Activated effector memory CD4-positive, alpha-beta T cell treated with anti-CD3 and anti-CD28 coated beads, Interleukin-2, amount 50 U/mL, for 16 hours (primary cell): ENCODE data around the gene MAP1LC3B.

Source experiments
- DNase-seq: peaks from one replicate; pipeline ENCODE4 v3.0.0-alpha.2; 2020

MAP1LC3B gene

GRCh38 chr16:87391950-87392820 lies at the start of gene MAP1LC3B:
Gene MAP1LC3B (plus strand): TSS chr16:87392336. CDS start chr16:87392428, 92 bp downstream.
- peak; percentile 99 for DNase-seq

DNA sequence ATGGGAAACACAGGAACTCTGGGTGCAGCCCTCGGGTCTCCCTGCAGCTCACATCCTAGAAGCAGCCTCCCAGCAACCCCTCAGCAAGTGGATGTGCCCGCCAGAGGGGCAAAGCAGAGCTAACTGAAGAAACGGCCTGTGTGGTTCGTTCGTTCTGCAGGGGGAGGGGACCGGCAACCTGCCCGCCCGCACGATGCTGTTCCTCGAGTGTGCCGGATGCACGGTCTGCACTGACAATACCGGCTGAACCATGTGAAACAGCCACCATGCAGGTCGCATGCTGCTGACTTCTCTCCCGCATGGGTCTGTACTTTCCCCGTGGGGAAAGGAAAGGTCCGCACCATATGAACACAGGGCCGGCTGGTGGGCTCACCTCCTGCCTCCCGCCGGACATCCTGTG lies 49.6 kb upstream of the MAP1LC3B start:
- DNase-seq = no peak

DNA sequence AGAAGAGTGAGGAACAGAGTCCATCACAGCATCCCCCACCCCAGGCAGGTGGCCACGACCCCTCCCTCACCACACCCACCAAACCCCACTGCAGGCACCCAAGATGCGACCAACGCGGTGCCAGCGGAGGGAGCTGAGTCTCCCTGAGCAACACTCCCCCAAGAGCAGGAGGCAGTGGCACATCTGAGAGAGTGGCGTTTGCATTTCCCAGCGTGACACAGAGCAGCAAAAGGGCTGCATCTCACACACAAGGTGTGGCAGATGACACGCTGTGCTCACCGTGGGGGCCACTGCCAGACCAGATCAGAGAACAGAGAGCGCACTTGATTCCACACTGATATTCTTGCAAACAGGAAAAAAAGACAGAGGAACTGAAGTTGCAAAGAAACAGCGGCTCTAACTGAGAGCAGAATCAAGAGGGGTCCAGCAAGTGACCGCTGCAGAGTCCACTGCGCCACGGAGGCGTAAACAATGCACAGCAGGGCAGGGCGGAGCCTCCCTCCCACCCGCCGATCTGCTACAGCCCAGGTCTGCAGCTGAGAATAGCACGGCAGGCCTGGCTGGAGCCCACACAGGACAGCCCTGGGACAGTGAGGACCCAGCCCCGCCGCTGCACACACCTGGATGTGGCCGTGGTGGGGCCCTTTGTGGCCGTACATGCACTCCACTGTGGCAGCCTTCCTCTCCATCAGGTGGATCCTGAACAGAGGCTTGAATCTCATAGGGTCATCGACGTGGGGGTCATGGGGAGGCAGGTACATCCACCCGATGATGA lies 49.0 kb upstream of the MAP1LC3B start:
- DNase-seq = no peak

GRCh38 chr16:87343753-87344050 lies 48.4 kb upstream of the MAP1LC3B start:
- no peak for DNase-seq

DNA sequence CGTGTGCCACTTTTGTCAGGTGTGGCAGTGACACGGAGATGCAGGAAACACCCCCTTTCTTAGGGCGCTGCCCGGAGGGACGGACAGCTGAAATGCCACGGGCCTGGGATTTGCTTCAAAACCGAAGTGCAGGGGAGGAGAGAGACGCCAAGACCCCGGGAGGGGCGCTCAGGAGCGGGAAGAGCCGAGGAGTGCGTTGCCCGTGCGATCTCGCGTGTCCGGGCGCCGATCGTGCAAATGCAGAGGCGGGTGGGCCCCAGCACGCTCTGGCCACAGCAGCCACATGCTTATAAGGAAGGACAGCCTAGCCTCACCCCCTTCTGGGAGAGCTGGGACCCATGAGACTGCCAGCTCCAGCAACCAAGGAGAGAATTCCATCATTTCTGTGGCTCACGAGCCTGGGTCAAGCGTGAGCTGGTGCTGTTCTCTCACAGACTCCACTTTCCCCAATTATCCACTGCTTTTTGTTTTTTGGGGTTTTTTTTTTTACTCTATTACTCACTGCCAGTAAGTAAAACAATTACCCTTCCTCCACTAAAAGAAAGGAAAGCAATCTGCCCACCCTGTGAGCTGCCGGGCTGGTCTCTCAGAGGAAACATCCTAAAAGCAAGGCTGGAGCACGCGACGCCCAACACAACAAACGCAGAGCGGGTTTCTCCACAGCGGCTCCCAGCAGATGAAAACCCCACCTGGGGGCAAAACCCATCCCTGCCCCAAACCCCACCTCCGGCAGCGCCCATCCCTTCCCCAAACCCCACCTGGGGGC lies 47.8 kb upstream of the MAP1LC3B start:
- DNase-seq = no peak

DNA sequence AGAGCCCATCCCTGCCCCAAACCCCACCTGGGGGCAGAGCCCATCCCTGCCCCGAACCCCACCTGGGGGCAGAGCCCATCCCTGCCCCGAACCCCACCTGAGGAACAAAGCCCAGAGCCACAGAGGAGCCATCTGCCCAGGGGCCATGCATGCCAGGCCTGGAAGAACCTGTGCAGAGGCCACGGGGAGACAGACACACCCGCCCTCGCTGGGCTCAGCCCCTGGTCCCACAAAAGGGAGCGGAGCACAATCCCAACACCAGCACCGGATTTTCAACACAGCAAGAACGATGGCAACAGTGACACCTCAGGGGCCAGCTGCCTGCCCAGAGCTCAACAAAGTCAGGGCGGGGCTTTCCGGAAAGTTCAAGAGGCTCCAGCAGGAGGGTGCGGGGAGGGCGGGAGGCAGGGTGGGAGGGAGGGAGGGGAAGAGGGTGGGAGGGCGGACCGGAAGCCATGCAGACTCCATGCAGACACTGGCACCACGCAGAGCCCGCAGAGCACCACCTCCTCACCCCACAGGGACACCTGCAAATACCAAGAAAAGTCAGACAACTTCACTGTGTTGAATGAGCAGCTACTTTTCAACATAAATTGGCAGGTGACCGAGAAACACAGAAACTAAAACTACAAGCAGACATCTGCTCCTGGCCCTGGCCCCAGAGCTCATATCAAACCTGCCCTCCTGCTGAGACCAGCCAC lies 47.1 kb upstream of the MAP1LC3B start:
- peak; percentile 80 for DNase-seq

- DNase-seq = no peak
Observed at GRCh38 chr16:87345726-87346424, 46.3 kb upstream of the MAP1LC3B start.

DNA sequence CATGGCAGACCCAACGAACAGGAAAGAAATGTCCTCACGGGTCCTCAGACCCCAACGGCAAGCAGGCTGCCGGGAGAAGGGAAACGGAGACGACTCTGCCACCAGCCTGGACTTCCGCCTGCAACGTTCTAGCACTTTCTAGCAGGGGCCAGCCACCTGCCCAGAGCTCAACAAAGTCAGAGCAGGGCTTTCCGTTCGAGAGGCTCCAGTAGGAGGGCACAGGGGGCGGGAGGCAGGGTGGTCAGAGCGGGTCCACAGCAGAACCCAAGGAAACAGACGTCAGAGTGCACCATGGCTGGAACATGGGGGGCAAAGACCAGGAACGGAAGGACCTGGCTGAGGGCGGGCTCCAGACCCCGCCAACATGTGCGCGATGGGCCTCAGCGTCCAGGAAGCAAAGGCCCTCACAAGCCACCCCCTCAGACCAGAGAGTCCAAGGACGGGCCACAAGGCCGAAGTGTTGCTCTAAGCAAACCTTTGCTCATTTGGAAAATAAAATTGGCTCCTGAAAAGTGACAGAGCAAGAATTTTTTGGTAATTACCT lies 45.5 kb upstream of the MAP1LC3B start:
- DNase-seq = no peak

DNA sequence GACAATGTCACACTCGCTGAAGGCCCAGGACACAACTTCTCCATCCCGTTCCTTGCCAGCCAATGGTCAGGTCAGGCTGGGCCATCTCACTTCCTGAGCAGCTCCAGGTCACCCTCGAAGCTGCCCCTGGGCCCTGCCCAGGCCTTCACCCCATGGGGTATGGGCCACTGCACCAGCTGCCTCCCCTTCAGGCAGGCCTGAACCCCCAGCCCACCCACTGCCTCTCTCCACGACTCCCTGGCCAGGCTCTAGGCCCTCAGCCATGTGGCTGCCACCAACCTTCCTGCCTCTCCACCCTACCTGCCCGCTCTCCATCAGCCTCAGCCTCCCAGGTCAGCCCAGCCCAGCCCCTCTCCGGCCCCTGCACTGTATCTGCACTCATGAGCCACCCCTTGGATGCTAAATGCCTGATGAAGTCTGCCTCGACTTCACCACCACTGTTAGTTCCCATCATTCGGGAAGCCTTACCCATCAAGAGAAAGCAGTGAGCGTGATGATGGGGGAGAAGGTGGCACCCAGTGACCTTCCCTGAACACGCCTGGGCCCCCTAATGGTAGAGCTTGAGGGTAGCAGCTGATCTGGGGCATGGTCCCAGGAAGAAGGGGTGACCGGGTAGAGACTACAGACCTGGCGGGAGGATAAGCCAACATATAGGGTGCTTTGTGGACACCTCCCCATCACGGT lies 44.1 kb upstream of the MAP1LC3B start:
- no peak for DNase-seq

DNA sequence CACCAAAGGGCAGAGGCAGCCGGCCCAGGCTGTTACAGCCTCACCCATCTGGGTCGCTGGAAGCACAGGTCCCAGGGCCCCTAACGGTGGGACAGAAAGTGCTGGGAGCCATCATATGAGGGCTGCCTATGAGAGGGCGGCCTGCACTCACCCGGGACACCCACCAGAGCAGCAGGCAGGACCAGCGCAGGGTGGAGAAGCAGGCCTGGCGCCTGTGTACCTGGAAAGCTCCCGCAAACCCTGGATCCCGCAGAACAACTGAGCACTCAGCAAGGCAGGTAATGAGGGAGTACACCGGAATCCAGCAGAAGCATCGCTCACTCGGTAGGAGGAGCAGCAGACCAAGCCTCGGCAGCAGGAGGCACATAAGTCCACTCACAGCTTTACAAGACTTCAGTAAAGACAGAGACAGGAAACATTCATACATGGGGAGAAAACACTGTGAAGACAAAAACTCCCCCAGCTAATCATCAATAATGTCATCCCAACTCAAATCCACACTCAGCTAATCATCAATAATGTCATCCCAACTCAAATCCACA lies 43.4 kb upstream of the MAP1LC3B start:
- no peak for DNase-seq

- no peak for DNase-seq
Observed at GRCh38 chr16:87350031-87350430, 42.1 kb upstream of the MAP1LC3B start.

DNA sequence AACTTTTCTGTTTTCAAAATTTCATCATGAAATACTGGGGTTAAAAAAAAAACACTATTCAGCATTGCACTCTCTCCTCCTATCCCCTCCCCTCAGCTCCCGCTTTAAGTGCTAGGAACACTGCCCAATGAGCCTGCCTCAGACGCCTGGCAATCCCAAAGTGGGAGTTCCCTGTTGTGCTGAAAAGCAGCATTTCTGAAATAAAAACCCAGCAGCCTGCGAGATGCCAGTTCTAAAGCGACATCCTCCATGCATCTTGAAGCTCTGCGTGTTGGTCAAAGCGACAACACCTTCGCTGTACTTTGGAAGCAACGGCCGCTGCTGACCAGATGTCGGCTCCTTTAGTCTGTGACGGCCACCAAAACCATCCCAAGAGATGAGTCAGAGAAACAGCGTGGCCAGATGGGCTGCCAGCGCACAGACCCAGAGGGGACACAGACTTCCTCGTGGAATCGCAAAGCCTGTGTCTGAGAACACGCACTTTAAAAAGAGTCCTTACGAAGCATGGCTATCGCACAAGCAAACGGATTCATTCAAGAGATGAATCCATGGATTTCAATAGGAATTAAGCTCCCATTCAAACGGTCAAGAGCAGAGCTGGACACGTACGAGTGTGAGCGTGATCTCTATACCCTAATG lies 41.3 kb upstream of the MAP1LC3B start:
- DNase-seq = no peak

GRCh38 chr16:87351320-87351698 lies 40.8 kb upstream of the MAP1LC3B start:
- DNase-seq = no peak

DNA sequence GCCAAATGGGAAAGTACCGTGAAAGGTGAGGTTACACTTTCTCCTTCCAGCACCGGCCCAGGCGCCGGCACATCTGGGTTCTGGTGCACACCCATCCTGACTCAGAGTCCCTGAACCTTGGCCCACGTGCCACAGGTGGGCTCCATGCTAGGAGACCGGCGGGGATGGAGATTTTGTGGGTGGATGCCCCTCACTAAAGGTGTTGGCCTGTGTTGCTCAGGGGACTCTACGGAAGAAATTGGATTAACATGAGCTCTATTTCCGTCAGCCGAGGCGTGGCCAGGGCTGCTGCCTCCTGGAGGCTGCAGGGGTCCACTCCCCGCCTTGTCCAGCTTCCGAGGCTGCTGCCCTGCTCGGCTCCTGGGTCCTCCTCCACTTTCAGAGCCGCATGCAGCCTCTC lies 39.3 kb upstream of the MAP1LC3B start:
- DNase-seq = no peak

- DNase-seq = no peak
Observed at GRCh38 chr16:87353613-87354012, 38.5 kb upstream of the MAP1LC3B start.

DNA sequence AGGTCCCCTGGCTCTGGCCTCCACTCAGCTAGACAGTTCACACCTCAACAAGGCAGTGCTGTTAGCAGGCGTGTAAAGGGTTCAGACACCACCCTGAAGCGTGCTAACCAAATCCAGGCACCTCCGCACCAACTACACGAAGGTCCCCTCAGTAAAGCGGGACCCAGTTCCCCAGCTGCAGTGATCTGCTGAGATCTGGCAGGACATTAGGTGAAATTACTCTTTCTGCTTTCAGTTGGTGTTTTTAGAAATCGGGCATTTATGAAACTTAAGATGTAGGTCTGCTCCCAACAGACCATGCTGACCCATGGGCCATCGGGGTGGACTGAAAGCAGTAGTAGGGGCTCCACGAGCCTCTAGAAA lies 35.7 kb upstream of the MAP1LC3B start:
- no peak for DNase-seq

DNA sequence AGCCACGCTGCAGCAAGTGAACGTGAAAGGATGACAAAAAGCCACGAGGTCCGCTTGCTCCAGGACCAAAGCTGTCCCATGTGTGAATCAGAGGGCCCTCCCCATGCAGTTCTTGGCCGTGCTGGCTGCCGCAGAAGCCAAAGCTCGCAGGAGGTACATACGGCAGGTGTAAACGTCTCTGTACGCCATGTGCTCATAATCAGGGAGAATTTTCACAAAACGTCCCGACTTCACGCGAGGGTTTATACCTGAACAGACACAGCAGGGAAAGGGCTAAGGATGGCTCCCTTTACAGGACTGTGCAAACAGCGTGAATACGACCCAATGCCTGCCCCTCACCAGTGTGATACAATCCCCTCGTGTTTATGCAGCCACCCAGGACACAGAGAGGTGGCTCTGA lies 33.9 kb upstream of the MAP1LC3B start:
- no peak for DNase-seq

DNA sequence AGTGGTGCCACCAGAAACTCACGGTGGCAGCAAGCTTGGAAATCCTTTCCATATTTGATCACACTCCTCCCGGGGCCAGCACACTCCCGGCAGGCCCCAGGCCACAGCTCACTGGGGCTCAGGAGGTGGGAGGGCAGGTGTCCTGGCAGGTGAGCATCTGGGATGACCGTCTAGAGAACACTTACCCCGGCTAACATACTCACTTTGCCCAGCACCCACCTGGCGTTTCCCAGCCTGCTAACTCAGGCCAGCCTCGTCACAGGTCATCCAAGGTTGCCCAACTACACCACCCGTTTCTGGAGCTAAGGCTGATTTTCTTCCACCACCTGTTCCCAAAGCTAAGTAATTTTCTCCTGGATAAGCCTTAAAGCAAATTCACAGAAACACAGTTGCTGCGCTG lies 33.4 kb upstream of the MAP1LC3B start:
- DNase-seq = no peak

DNA sequence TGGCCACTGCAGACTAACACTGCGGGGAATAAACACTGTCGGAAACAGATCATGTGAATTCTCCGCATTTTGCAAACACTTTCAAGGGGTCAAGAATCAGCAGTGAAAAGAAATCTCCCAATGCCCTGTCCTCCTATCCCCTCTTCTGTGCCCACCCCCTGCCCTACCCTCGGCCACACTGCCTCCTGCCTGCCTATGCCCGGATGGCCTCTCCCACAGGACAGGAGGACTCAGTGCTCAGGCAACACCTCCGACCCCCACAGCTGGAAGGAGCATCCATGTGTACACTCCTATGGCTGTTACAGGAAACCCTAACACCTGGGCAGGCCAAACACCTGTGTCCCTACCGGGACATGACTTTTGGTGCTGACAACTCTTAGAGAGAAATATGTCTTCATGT lies 33.0 kb upstream of the MAP1LC3B start:
- no peak for DNase-seq

DNA sequence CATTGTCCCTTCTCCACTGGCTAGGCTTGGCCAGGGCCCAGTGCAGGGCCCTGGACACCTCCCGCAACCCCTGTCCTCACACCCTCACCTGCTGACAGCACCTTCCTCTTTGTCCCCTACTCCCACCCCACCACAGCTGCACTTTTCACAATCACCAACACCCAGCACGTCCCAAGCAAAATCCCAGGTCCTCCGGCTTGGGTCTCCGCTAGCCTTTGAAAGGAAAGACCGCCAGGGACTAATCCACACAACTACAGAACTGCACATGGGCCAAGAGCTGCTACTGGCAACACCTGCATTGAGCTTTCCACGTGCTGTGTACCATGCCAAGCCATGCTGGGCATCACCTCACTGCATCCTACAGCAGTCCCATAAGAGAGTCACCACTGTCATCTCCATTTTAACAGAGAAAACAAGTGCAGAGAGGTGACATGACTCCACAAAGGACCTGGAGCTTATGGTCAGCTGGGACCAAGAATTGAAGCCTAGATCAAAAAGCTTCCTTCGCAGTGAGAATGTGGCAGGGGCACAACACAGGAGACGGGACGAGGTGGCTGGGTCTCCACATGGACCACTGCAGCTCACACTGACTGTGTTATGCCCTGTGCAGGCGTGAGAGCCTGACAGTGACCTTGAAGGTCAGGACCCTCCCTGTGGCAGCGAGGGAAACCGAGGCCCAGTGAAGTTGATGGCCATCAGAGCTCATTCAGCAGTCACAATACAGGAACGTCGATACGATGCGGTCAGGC lies 31.1 kb upstream of the MAP1LC3B start:
- no peak for DNase-seq
